Stimulated activated CD4-positive, alpha-beta T cell treated with anti-CD3 and anti-CD28 coated beads, Interleukin-4, amount 100 ng/mL, for 24 hours (primary cell): ENCODE measurements around the gene RNF17.

ENCODE experiments used
- DNase-seq: peaks from one replicate; pipeline ENCODE4 v3.0.0-alpha.2; 2020

RNF17 gene

DNA sequence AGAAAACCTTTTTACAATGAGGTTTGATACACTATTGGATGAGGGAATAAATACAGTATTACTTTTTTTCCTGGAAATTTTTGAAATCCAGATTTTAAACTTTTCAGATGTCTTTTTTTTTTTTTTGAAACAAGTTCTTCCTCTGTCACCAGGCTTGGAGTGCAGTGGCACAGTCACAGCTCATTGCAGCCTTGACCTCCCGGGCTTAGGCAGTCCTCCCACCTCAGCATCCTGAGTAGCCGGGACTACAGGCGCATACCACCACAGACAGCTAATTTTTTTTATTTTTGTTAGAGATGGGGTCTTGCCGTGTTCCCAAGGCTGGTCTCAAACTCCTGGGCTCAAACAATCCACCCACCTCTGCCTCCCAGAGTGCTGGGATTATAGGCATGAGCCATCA lies 96.8 kb downstream of the RNF17 start:
- DNase-seq = no peak

GRCh38 chr13:24861617-24862362 lies 97.8 kb downstream of the RNF17 start:
- DNase-seq = no peak

DNA sequence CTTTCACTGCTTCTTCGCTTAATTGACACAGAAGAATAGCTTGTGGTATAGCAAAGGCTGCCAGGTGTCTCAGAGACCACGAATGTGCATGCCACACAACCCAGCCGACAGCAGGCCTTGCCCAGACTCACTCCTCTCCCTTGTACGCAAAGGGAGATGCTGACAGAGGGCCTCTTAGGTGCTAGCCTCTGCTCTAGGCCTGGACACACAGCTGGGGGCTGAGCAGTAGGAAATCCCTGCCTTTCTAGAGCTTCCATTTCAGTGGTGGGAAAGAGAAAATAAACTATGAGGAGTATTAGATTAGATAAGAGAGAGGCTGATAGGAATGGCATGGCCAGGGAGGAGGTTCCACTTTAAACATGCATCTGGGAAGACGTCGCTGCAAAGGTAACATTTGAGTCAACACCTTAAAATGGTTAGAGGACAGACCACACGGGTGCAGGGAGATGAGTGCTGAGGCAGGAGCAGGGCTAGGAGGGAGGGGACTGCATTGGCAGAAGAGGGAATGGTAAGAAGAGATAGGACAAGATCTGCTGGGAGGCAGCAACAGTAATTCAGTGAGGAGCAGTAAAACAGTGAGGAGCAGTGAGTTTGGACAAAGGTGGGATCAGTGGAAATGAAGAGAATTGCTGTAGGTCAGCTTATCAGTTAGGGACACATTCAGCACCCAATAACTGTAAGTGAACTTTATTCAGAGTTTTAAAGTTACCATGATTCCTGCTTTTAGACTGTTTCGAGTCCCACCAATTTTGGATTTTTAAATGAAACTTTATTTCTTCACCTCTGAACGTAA lies 100.0 kb downstream of the RNF17 start:
- no peak for DNase-seq

DNA sequence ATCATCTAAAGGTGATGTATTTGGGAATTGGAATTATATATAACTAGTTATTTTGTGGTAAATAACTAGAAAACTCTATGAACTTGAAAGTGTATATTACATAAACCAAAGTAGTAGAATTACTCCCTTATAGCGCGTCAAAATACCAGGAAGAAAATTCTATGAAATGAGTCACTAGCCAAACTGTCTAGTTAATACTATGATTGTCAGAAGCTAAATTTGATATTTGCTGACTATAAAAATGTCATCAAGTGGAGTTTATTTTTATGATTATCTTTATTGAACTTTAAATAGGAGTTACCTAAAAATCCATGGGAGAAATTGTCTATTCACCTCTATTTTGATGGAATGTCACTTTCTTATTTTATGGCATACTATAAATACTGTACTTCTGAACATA lies 100.6 kb downstream of the RNF17 start:
- DNase-seq = no peak

GRCh38 chr13:24865163-24865953 lies 101.4 kb downstream of the RNF17 start:
- DNase-seq = no peak

GRCh38 chr13:24866488-24866887 lies 102.5 kb downstream of the RNF17 start:
- no peak for DNase-seq

DNA sequence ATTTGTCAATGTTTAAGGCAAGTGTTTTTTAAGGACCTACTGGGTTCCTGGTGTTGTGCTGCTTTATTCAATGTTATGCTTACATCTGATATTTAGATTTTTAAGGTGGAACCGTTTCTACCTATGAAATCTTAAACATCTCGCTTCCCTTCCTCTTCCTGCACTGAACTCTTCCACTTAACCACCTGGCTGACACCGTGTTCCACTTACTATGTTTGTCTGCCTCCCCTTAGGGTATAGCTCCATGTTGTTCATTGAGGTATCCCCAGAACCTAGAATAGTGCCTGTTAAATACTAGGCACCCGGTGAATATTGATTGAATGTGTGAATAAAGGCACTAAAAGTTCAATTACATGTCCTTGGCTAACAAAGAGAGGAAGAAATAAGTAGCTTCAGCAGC lies 104.9 kb downstream of the RNF17 start:
- DNase-seq = no peak

DNA sequence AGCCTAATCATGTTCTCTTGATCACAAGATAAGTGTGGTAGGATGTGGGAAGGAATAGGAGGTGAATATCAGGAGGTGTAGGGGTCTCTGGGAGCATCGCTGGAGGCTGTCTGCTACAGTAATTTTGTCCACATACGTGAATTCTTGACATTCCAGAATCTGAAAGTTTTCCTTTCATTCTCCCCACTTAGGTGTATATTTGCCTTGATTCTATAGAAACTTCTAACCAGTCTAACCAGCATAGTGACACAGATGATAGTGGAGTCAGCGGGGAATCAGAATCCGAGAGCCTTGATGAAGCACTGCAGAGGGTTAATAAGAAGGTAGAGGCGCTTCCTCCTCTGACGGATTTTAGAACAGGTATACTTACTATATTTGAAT lies 106.4 kb downstream of the RNF17 start:
- DNase-seq = no peak

- no peak for DNase-seq
Measured at GRCh38 chr13:24875566-24875965, 111.6 kb downstream of the RNF17 start.

GRCh38 chr13:24877531-24877930 lies 113.6 kb downstream of the RNF17 start:
- no peak for DNase-seq

GRCh38 chr13:24878340-24878739 lies 114.4 kb downstream of the RNF17 start:
- DNase-seq = no peak

- no peak for DNase-seq
Measured at GRCh38 chr13:24882665-24883064, 118.7 kb downstream of the RNF17 start.

DNA sequence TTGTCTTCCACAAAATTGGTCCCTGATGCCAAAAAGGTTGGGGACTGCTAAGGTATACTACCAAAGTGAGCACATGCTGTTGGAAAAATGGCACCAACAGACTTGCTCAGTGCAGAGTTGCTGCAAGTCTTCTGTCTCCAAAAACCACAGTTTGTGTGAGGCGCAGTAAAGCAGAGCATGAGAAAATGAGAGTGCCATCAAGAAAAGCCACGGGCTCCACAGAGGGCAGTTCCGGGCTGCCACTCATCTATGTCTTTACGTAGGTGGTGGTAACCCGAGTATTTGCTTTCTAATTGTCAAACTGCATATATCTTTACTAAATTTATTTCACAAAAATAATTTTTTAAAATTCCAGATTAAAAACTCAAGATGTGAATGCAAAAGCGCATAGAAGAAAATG lies 123.8 kb downstream of the RNF17 start:
- DNase-seq = no peak

DNA sequence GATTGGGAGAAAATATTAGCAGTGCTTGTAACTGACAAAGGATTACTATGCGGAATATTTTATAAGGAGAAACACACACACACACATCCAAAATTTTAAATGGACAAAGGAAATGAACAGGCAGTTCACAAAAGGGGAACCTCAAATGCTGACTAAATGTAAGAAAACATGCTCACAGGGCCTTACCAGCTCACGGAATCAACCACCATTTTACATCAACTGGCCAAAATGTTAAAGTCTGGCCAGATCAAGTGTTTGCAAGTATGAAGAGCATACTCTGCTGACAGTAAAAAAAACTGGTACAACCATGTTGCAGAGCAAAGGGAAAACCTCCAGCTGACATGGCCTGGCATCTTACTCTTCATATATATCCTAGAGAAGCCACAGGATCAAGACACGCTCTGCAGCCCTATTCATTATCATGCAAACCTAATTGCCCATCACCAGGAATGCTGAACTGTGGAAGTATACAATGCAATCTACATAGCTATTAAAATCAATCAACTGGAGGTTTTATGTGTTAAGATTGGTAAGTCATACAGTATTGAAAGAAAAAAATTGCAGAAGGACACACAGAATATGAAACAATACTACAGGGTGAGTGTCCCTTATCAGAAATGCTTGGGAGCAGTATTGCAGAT lies 124.4 kb downstream of the RNF17 start:
- no peak for DNase-seq

DNA sequence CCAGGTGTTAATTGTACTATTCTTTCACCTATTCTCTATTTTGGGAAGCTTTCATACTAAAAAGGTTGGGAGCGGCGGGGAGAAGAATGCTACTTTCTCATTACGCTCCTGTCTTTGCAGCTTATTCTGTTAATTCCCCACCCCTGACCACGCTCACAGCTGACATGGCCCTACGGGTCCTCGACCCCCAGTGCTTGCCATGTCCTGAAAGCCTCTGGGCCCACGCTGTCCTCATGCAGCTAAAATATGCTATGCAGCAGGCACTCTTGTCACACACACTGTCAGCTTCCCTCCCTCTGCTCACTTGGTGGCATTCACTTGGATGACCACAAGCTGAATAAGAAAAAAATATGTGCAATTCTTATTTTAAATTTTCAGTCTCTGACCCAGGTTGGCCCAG lies 126.3 kb downstream of the RNF17 start:
- DNase-seq = no peak

- no peak for DNase-seq
Measured at GRCh38 chr13:24891476-24892108, 127.6 kb downstream of the RNF17 start.

DNA sequence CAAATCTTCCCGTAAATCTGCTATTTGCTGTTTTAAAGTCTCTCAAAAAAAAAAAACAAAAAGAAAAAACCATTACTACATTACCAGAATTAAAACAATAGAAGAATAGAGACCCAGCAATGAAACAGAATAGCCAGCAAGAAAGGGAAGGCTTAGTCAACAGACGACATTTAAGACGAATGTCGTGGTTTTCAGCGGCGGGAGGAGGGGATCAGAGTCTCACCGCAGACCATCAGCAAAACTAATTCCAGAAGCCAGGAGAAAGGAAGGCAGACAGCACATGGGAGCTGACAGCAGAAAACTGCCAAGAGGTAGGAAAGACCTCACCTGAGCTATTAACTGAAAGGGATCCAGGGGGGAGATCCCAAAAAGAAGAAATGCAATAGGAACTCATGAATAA lies 128.9 kb downstream of the RNF17 start:
- DNase-seq = no peak

DNA sequence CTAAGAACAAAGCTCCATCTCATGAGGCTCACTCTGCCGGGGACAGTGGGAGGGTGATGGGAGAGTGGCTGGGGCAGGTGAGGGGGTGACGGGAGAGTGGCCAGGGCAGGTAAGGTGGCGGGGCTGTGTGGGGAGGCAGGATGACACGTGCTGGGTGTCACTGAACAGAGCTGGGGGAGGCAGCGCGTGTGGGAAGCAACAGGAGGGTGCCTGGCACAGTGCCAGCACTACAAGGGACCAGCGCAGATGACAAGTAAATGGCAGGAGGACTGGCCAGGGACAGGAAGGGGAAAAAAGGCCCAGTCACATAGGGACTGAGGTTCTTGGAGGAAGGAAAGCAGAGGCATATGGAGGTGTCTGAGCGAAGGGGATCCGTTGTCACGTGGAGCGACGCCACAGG lies 129.9 kb downstream of the RNF17 start:
- no peak for DNase-seq

- DNase-seq = no peak
Measured at GRCh38 chr13:24894277-24894971, 130.5 kb downstream of the RNF17 start.

GRCh38 chr13:24894972-24895300 lies 131.0 kb downstream of the RNF17 start:
- DNase-seq = no peak

DNA sequence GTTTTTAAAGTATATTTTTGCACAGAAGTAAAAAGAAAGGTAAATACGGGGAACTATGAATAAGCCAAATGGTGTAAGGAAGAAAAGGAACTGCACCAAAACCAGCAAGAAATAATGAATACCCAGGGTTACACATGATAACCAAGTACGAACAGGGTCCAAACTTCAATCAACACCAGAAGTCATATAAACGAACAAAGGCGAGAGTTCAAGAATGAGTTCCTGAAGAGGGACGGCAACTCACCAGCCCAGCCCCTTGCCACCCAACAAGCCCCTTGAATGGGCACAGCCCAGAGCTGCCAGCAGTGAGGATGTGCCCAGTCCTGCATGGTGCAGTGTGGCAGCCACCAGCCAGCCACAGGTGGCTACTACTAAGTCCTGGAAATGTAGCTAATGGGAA lies 132.1 kb downstream of the RNF17 start:
- DNase-seq = no peak

DNA sequence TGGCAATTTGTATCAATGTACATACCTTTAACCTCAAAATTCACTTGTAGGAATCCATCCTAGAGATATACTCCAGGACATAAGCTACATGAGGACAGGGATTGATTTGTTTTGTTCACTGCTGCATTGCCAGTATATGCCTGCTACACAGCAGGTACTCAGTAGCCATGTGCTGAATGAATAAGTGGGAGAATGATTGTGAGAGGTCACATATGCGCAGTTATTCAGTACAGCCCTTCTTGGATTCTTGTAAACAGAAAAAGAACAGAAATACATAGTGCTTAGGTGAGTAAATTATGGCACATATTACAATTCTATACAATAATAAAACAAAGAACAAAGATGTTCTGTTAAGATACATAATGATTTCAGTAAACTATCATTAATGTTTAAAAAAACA lies 133.3 kb downstream of the RNF17 start:
- DNase-seq = no peak
